Frontal cortex (tissue), 4 donors: ENCODE data around the gene DOC2A. TPM values are rescaled to one million over a fixed set of nuclear protein-coding genes. Genes with fewer than 3 reads are reported as not detected.

Experiments used
- DNase-seq, 2 donors: peaks; one replicate each; pipeline ENCODE4 v3.0.0; 2012; ENCODE audit warnings: low spot score in 2 of 2
- FAIRE-seq: peaks from 2 replicates; lab custom pipeline; 2012; peaks lifted over from hg19 to GRCh38; lab: Jason Lieb, UNC
- total RNA-seq: library from RNA; depleted of rRNA; stranded (reverse); fragments of >200 nt; gene quantifications from one replicate; pipeline ENCODE4 v1.2.3, GENCODE V29; 2014
- donor health status: control.
- donor health status: control.
- donor health status: control.

The DOC2A gene
- total RNA-seq, 1 donor from 2014 or later, result 11.8 TPM

GRCh38 chr16:30006659-30007377 lies 4.0 kb downstream of the DOC2A start:
- DNase-seq (no peak), FAIRE-seq (no peak)

- FAIRE-seq, result no peak
- DNase-seq, result no peak
These were observed 4.7 kb downstream of the DOC2A start for GRCh38 chr16:30006095-30006473.

- FAIRE-seq, result no peak
- peak; percentile 74 to 85 for DNase-seq
These were observed 5.3 kb downstream of the DOC2A start for GRCh38 chr16:30005341-30006094.

- FAIRE-seq (no peak), DNase-seq (no peak)
These were observed 6.0 kb downstream of the DOC2A start for GRCh38 chr16:30004811-30005242.

- DNase-seq (no peak), FAIRE-seq (no peak)
These were observed 6.4 kb downstream of the DOC2A start for GRCh38 chr16:30004424-30004776.

GRCh38 chr16:30003670-30004423 lies 7.0 kb downstream of the DOC2A start:
- DNase-seq (no peak), FAIRE-seq (no peak)

- no peak for FAIRE-seq
These were observed 8.0 kb downstream of the DOC2A start for GRCh38 chr16:30002614-30003346.

GRCh38 chr16:30000735-30001631 lies 9.8 kb downstream of the DOC2A start:
- FAIRE-seq (no peak), DNase-seq (no peak)

More at GRCh38 chr16:30002614-30003346, 8.0 kb downstream of the DOC2A start:
- DNase-seq, result no peak

GRCh38 chr16:29999605-30000004 lies 11.2 kb downstream of the DOC2A start:
- FAIRE-seq, result no peak
- DNase-seq, result no peak

GRCh38 chr16:29996766-29997250 lies 14.0 kb downstream of the DOC2A start:
- FAIRE-seq, result no peak

GRCh38 chr16:29995911-29996765 lies 14.7 kb downstream of the DOC2A start, which contains the start of gene INO80E:
Gene INO80E (plus strand): TSS chr16:29996241. CDS start chr16:29996311, 70 bp downstream.
- FAIRE-seq (no peak), DNase-seq (peak; percentile 100)

More at GRCh38 chr16:29996766-29997250, 14.0 kb downstream of the DOC2A start:
- no peak for DNase-seq

GRCh38 chr16:29995324-29995910 lies 15.4 kb downstream of the DOC2A start, which contains the start of gene HIRIP3:
Gene HIRIP3 (minus strand): TSS chr16:29995617. CDS start chr16:29995605, 12 bp downstream.
- FAIRE-seq (no peak), DNase-seq (peak; percentile 89 to 91)

- peak; percentile 70 to 75 for DNase-seq
- no peak for FAIRE-seq
These were observed 16.1 kb downstream of the DOC2A start for GRCh38 chr16:29994600-29995323.

GRCh38 chr16:29993903-29994599 lies 16.8 kb downstream of the DOC2A start:
- DNase-seq (no peak), FAIRE-seq (no peak)

GRCh38 chr16:29993191-29993902 lies 17.5 kb downstream of the DOC2A start:
- DNase-seq, result no peak
- FAIRE-seq, result no peak
